Measurements from ENCODE around the gene PXDN. TPM values are rescaled to one million over a fixed set of nuclear protein-coding genes. Genes with fewer than 3 reads are reported as not detected.
A peak's percentile ranks its signal among the peaks of the same experiment; 100 is the strongest.
"Not testable (repeated sequence)": the region's sequence is repeated elsewhere in the genome, so short reads cannot be mapped to it uniquely, and the experiment has no call there.

PXDN gene
- total RNA-seq, 1 donor from 2014 or later: 150 TPM

DNA sequence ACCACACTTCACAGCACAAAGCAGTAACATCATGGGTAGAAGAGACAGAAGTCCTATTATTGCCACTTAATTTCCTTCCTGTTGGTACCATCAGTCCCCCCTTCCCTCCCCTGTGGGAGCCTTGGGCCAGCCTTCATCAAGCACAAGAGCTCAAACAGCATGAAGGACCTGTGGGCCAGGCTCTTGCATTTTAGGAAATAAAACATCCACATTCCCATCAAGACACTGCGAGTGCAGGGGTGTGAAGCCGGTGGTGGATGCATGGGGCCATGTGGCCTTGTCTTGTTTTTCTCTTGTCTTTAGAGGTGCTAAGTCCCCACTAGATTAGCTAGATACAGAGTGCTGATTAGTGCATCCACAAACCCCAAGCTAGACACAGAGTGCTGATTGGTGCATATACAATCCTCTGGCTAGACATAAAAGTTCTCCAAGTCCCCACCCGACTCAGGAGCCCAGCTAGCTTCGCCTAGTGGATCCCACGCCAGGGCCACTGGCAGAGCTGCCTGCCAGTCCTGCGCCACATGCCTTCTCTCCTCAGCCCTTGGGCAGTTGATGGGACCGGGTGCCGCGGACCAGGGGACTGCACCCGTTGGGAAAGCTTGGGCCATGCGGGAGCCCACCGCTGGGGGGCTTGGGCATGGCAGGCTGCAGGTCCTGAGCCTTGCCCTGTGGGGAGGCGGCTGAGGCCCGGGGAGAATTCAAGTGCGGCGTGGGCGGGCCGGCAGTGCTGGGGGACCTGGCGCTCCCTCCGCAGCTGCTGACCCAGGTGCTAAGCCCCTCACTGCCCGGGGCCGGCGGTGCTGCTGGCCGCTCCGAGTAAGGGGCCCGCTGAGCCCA, 14.7 kb upstream of the PXDN start:
- peaks cover 4% of the 10 kb centered on the region for H3K9me3 Mint-ChIP-seq
- no peak overlapping the region for H3K4me3 Mint-ChIP-seq
- peaks cover 4% of the 10 kb centered on the region for H3K36me3 Mint-ChIP-seq
- H3K4me1 Mint-ChIP-seq (ENCODE audit: unreplicated experiment): peaks cover 19% of the 10 kb centered on the region
- no peak overlapping the region for H3K27ac Mint-ChIP-seq
- DNase-seq (ENCODE audit: extremely low spot score, unreplicated experiment): no peak
- TF ChIP-seq, protein P1, sequence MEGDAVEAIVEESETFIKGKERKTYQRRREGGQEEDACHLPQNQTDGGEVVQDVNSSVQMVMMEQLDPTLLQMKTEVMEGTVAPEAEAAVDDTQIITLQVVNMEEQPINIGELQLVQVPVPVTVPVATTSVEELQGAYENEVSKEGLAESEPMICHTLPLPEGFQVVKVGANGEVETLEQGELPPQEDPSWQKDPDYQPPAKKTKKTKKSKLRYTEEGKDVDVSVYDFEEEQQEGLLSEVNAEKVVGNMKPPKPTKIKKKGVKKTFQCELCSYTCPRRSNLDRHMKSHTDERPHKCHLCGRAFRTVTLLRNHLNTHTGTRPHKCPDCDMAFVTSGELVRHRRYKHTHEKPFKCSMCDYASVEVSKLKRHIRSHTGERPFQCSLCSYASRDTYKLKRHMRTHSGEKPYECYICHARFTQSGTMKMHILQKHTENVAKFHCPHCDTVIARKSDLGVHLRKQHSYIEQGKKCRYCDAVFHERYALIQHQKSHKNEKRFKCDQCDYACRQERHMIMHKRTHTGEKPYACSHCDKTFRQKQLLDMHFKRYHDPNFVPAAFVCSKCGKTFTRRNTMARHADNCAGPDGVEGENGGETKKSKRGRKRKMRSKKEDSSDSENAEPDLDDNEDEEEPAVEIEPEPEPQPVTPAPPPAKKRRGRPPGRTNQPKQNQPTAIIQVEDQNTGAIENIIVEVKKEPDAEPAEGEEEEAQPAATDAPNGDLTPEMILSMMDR (conservative IDR thresholded peaks at IDR 0.05): no peak
- H3K27me3 Mint-ChIP-seq: peaks cover 16% of the 10 kb centered on the region

DNA sequence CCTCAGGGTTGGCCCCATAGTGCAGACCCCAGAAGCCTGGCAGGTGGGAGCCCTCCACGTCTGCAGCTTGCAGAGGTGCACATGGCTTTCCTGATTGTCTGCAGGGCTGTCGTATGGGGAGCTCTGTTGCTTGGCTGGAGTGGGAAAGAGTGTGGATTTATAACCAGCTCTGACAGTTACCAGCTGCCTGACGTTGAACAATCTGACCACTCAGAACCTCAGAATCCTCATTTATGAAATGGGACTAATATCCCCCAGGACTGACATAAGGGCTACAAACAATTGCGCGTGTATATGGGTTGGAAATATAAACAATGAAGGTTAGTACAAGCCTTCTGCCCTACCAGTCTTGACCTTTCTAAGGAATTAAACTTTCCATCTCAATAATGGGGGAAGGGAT, 13.9 kb upstream of the PXDN start:
- Mint-ChIP-seq H3K4me1 (ENCODE audit: unreplicated experiment) (peaks cover 19% of the 10 kb centered on the region), H3K27me3 (peaks cover 14% of the 10 kb centered on the region), H3K9me3 (peaks cover 4% of the 10 kb centered on the region), H3K36me3 (peaks cover 4% of the 10 kb centered on the region), H3K27ac (no peak overlapping the region), H3K4me3 (no peak overlapping the region)
- no peak for DNase-seq (ENCODE audit: extremely low spot score, unreplicated experiment)
- TF ChIP-seq, protein P1 (conservative IDR thresholded peaks at IDR 0.05): no peak

DNA sequence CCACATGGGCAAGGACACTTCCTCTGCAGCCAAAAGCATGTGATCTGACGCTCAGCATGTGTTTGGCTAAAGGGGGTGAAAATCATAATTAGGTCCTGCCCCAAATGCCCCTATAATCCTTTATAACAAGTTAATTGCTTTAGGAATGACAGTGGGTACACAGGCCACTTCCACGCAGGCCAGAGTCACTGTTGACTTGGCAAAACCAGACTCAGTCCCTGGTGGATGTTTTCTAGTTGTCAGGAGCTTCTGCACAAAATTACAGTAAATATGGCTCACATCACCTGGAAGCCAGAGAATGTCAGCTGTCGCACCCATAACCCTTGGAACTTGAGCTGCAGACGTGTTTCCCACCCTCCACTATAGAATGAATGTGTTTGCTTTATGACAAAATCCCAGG, 13.3 kb upstream of the PXDN start:
- Mint-ChIP-seq H3K36me3 (peaks cover 4% of the 10 kb centered on the region), H3K27ac (no peak overlapping the region), H3K4me3 (no peak overlapping the region), H3K9me3 (peaks cover 4% of the 10 kb centered on the region), H3K27me3 (peaks cover 11% of the 10 kb centered on the region), H3K4me1 (ENCODE audit: unreplicated experiment) (peaks cover 19% of the 10 kb centered on the region)
- DNase-seq (ENCODE audit: extremely low spot score, unreplicated experiment): no peak
- TF ChIP-seq, protein P1 (conservative IDR thresholded peaks at IDR 0.05): no peak

DNA sequence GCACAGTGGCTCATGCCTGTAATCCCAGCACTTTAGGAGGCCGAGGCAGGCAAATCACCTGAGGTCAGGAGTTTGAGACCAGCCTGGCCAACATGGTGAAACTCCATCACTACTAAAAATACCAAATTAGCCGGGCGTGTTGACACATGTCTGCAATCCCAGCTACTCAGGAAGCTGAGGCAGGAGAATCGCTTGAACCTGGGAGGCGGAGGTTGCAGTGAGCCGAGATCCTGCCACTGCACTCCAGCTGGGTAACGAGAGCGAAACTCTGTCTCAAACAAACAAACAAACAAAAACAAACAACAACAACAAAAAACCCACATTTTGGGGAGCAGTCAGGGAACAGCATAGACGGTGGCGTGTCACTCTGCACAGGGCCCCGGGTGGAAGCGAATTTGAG, 12.8 kb upstream of the PXDN start:
- not testable (repeated sequence) for DNase-seq (ENCODE audit: extremely low spot score, unreplicated experiment); H3K27me3 Mint-ChIP-seq; H3K9me3 Mint-ChIP-seq; H3K4me3 Mint-ChIP-seq; H3K36me3 Mint-ChIP-seq; H3K27ac Mint-ChIP-seq
- H3K4me1 Mint-ChIP-seq (ENCODE audit: unreplicated experiment): peaks cover 19% of the 10 kb centered on the region

DNA sequence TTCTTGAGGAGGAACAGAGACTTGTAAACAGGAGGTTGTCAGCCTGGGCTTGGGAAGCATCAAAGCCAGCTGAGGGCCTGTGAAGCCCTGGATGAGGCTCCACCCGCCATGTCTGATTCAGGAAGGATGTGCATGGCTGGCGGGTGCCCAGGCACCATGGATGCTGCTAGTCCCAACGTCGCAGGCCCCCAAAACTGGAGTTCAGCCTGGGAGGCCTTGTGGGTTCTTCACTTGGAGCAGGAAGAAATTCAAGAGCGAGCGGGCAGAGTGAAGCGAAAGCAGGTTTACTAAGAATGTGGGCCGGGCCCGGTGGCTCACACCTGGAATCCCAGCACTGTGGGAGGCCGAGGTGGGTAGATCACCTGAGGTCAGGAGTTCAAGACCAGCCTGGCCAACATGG, 12.1 kb upstream of the PXDN start:
- Mint-ChIP-seq H3K36me3 (peaks cover 4% of the 10 kb centered on the region), H3K4me3 (no peak overlapping the region), H3K27ac (no peak overlapping the region), H3K27me3 (peaks cover 3% of the 10 kb centered on the region), H3K4me1 (ENCODE audit: unreplicated experiment) (peaks cover 19% of the 10 kb centered on the region), H3K9me3 (peaks cover 4% of the 10 kb centered on the region)
- DNase-seq (ENCODE audit: extremely low spot score, unreplicated experiment): no peak
- TF ChIP-seq, protein P1 (conservative IDR thresholded peaks at IDR 0.05): no peak

DNA sequence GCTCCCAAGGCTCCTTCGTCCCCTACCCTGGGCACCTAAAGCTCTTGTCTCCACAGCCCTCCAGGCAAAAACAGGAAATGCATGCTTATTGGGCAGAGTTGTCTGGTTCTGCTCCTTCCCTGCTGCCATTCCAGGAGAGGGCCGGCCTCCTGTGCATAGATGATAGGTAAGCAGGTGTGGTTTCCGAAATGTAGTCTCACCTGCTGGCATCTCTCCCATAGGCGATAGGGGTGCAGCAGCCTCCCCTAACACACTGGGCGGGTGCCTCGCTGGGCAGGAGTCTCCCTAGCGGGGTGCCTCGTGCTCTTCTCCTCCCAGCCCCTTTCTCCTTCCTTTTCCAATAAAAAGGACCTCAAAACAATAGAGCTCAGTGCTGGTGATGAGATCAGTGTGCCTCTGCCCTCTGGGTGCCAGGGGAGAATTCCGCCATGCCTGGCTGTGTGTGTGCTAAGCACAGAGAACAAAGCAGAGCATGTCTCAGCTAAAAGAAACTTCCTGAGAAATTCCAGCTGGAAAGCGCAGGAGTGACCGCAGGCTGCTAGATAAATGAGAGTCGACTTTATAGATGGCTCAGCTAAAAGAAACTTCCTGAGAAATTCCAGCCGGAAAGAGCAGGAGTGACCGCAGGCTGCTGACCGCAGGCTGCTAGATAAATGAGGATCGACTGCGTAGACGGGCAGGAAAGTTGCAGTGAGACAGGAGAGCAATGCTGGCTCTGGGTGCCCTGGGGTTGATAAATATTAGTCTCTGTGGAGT, 11.3 kb upstream of the PXDN start:
- peaks cover 24% of the 10 kb centered on the region for H3K4me1 Mint-ChIP-seq (ENCODE audit: unreplicated experiment)
- H3K9me3 Mint-ChIP-seq: peaks cover 4% of the 10 kb centered on the region
- peaks cover 11% of the 10 kb centered on the region for H3K27me3 Mint-ChIP-seq
- H3K4me3 Mint-ChIP-seq: no peak overlapping the region
- H3K27ac Mint-ChIP-seq: peak overlapping the region; percentile 0
- DNase-seq (ENCODE audit: extremely low spot score, unreplicated experiment): no peak
- TF ChIP-seq, protein P1 (conservative IDR thresholded peaks at IDR 0.05): no peak
- peaks cover 4% of the 10 kb centered on the region for H3K36me3 Mint-ChIP-seq

Data from type B pancreatic cell (in vitro differentiated cells).